ENCODE data around the gene PKP4.
"Not testable (repeated sequence)": the region's sequence is repeated elsewhere in the genome, so short reads cannot be mapped to it uniquely, and the experiment has no call there.

The PKP4 gene

GRCh38 chr2:158456309-158457066 is at the start of gene PKP4, which contains the start of gene CCDC148:
Gene PKP4, plus strand, starts transcription at chr2:158456952. Its CDS starts 76,233 bp downstream, at chr2:158533185.
Gene CCDC148, minus strand, starts transcription at chr2:158456753. Its CDS starts 314 bp downstream, at chr2:158456439.
- peak; percentile 72 to 85 for DNase-seq (ENCODE audit: low read depth in 1 of 2, low spot score in 1 of 2)

- DNase-seq (ENCODE audit: low read depth in 1 of 2, low spot score in 1 of 2), result no peak
Measured at GRCh38 chr2:158407031-158407430, 49.7 kb upstream of the PKP4 start.

GRCh38 chr2:158410132-158410531 is 46.6 kb upstream of the PKP4 start:
- DNase-seq (ENCODE audit: low read depth in 1 of 2, low spot score in 1 of 2), result no peak

- DNase-seq (ENCODE audit: low read depth in 1 of 2, low spot score in 1 of 2), result no peak
Measured at GRCh38 chr2:158411748-158412147, 45.0 kb upstream of the PKP4 start.

GRCh38 chr2:158412206-158412605 is 44.5 kb upstream of the PKP4 start:
- no peak for DNase-seq (ENCODE audit: low read depth in 1 of 2, low spot score in 1 of 2)

- no peak for DNase-seq (ENCODE audit: low read depth in 1 of 2, low spot score in 1 of 2)
Measured at GRCh38 chr2:158413581-158413980, 43.2 kb upstream of the PKP4 start.

GRCh38 chr2:158414538-158414937 is 42.2 kb upstream of the PKP4 start:
- DNase-seq (ENCODE audit: low read depth in 1 of 2, low spot score in 1 of 2), result no peak

GRCh38 chr2:158432117-158432516 is 24.6 kb upstream of the PKP4 start:
- DNase-seq (ENCODE audit: low read depth in 1 of 2, low spot score in 1 of 2), result no peak

GRCh38 chr2:158433716-158434115 is 23.0 kb upstream of the PKP4 start:
- DNase-seq (ENCODE audit: low read depth in 1 of 2, low spot score in 1 of 2), result not testable (repeated sequence)

- not testable (repeated sequence) for DNase-seq (ENCODE audit: low read depth in 1 of 2, low spot score in 1 of 2)
Measured at GRCh38 chr2:158439062-158439461, 17.7 kb upstream of the PKP4 start.

GRCh38 chr2:158443606-158444005 is 13.1 kb upstream of the PKP4 start:
- DNase-seq (ENCODE audit: low read depth in 1 of 2, low spot score in 1 of 2), result no peak

GRCh38 chr2:158457092-158457825 is 507 bp downstream of the PKP4 start:
- peak; percentile 21 to 30 for DNase-seq (ENCODE audit: low read depth in 1 of 2, low spot score in 1 of 2)

- DNase-seq (ENCODE audit: low read depth in 1 of 2, low spot score in 1 of 2), result peak; percentile 27 to 35
Measured at GRCh38 chr2:158457826-158458616, 1.3 kb downstream of the PKP4 start.

GRCh38 chr2:158458617-158458920 is 1.8 kb downstream of the PKP4 start:
- DNase-seq (ENCODE audit: low read depth in 1 of 2, low spot score in 1 of 2), result no peak

GRCh38 chr2:158459161-158460003 is 2.6 kb downstream of the PKP4 start:
- no peak for DNase-seq (ENCODE audit: low read depth in 1 of 2, low spot score in 1 of 2)

- no peak for DNase-seq (ENCODE audit: low read depth in 1 of 2, low spot score in 1 of 2)
Measured at GRCh38 chr2:158460632-158461297, 4.0 kb downstream of the PKP4 start.

- no peak for DNase-seq (ENCODE audit: low read depth in 1 of 2, low spot score in 1 of 2)
Measured at GRCh38 chr2:158463496-158464095, 6.8 kb downstream of the PKP4 start.

GRCh38 chr2:158464426-158465281 is 7.9 kb downstream of the PKP4 start:
- DNase-seq (ENCODE audit: low read depth in 1 of 2, low spot score in 1 of 2), result no peak

GRCh38 chr2:158467248-158467647 is 10.5 kb downstream of the PKP4 start:
- DNase-seq (ENCODE audit: low read depth in 1 of 2, low spot score in 1 of 2), result no peak
